ENCODE results near the gene OR6C76.
"Not testable (repeated sequence)": the region's sequence is repeated elsewhere in the genome, so short reads cannot be mapped to it uniquely, and the experiment has no call there.

OR6C76 gene

GRCh38 chr12:55420307-55420962 lies 5.6 kb upstream of the OR6C76 start:
- Histone ChIP-seq H2BK12ac (ENCODE audit: low read length in 2 of 2) (no peak overlapping the region), H3K14ac (ENCODE audit: low read length in 2 of 2) (no peak overlapping the region), H2BK120ac (ENCODE audit: low read depth, low read length) (no peak overlapping the region), H4K91ac (ENCODE audit: low read length) (peak overlapping the region; percentile 56), H3K4me2 (ENCODE audit: low read length, poor library complexity, severe bottlenecking) (no peak overlapping the region), H2BK5ac (ENCODE audit: low read depth, low read length, poor library complexity, severe bottlenecking) (no peak overlapping the region), H3K9ac (ENCODE audit: low read length) (no peak overlapping the region), H3K4me1 (ENCODE audit: control insufficient read depth, insufficient read depth, low read depth, low read length) (no peaks in the 10 kb centered on the region), H3K79me1 (replicated peaks; ENCODE audit: low read length, poor library complexity, severe bottlenecking) (no peaks in the 10 kb centered on the region), H3K9me3 (ENCODE audit: control insufficient read depth, low read length) (no peaks in the 10 kb centered on the region), H3K4me3 (ENCODE audit: insufficient read depth in 1 of 2, low read depth in 1 of 2, low read length in 2 of 2) (no peak overlapping the region), H3K4ac (ENCODE audit: low read depth in 1 of 2, low read length in 2 of 2) (no peak overlapping the region), H2AK5ac (ENCODE audit: low read length, severe bottlenecking) (no peak overlapping the region), H3K27ac (ENCODE audit: low read length, poor library complexity, severe bottlenecking) (no peak overlapping the region), H3K36me3 (ENCODE audit: control insufficient read depth in 1 of 2, insufficient read depth in 2 of 2, low read depth in 1 of 2, low read length in 2 of 2) (no peaks in the 10 kb centered on the region), H3K18ac (ENCODE audit: low read depth in 1 of 2, low read length in 2 of 2) (no peak overlapping the region), H2BK15ac (ENCODE audit: low read depth, poor library complexity, severe bottlenecking) (no peak overlapping the region), H4K8ac (ENCODE audit: low read length) (no peak overlapping the region), H2AFZ (ENCODE audit: low read depth, low read length) (no peak overlapping the region), H3K23ac (ENCODE audit: low read length in 2 of 2) (no peak overlapping the region), H3K27me3 (ENCODE audit: control insufficient read depth in 1 of 2, insufficient read depth in 1 of 2, low read length in 2 of 2) (no peaks in the 10 kb centered on the region)
- WGBS, result 64% methylated on average over 2 of the region's 2 CpGs
- DNase-seq, result no peak

GRCh38 chr12:55428331-55429243 lies 2.5 kb downstream of the OR6C76 start:
- H2AFZ ChIP-seq (ENCODE audit: low read depth, low read length), result no peak overlapping the region
- H3K27me3 ChIP-seq (ENCODE audit: control insufficient read depth in 1 of 2, insufficient read depth in 1 of 2, low read length in 2 of 2), result no peaks in the 10 kb centered on the region
- no peak overlapping the region for H3K4ac ChIP-seq (ENCODE audit: low read depth in 1 of 2, low read length in 2 of 2)
- no CpG with 5 or more reads among the region's 1 CpG for WGBS
- no peak overlapping the region for H2BK120ac ChIP-seq (ENCODE audit: low read depth, low read length)
- no peaks in the 10 kb centered on the region for H3K36me3 ChIP-seq (ENCODE audit: control insufficient read depth in 1 of 2, insufficient read depth in 2 of 2, low read depth in 1 of 2, low read length in 2 of 2)
- H3K23ac ChIP-seq (ENCODE audit: low read length in 2 of 2), result no peak overlapping the region
- H3K4me3 ChIP-seq (ENCODE audit: insufficient read depth in 1 of 2, low read depth in 1 of 2, low read length in 2 of 2), result no peak overlapping the region
- H3K79me1 ChIP-seq (replicated peaks; ENCODE audit: low read length, poor library complexity, severe bottlenecking), result no peaks in the 10 kb centered on the region
- no peak overlapping the region for H2BK12ac ChIP-seq (ENCODE audit: low read length in 2 of 2)
- DNase-seq, result no peak
- no peak overlapping the region for H2AK5ac ChIP-seq (ENCODE audit: low read length, severe bottlenecking)
- H3K18ac ChIP-seq (ENCODE audit: low read depth in 1 of 2, low read length in 2 of 2), result no peak overlapping the region
- H4K8ac ChIP-seq (ENCODE audit: low read length), result no peak overlapping the region
- H3K9me3 ChIP-seq (ENCODE audit: control insufficient read depth, low read length), result no peaks in the 10 kb centered on the region
- no peak overlapping the region for H3K4me2 ChIP-seq (ENCODE audit: low read length, poor library complexity, severe bottlenecking)
- H2BK5ac ChIP-seq (ENCODE audit: low read depth, low read length, poor library complexity, severe bottlenecking), result no peak overlapping the region
- no peak overlapping the region for H4K91ac ChIP-seq (ENCODE audit: low read length)
- H3K4me1 ChIP-seq (ENCODE audit: control insufficient read depth, insufficient read depth, low read depth, low read length), result no peaks in the 10 kb centered on the region
- no peak overlapping the region for H3K14ac ChIP-seq (ENCODE audit: low read length in 2 of 2)
- no peak overlapping the region for H2BK15ac ChIP-seq (ENCODE audit: low read depth, poor library complexity, severe bottlenecking)
- H3K27ac ChIP-seq (ENCODE audit: low read length, poor library complexity, severe bottlenecking), result no peak overlapping the region
- H3K9ac ChIP-seq (ENCODE audit: low read length), result no peak overlapping the region

GRCh38 chr12:55441233-55441632 lies 15.2 kb downstream of the OR6C76 start:
- not testable (repeated sequence) for H3K27ac ChIP-seq (ENCODE audit: low read length, poor library complexity, severe bottlenecking)

GRCh38 chr12:55443776-55444175 lies 17.7 kb downstream of the OR6C76 start, which contains the start of gene OR6C2:
TSS of gene OR6C2 (plus strand) at chr12:55444076. CDS start at chr12:55452214, 8,138 bp downstream.
- no CpG with 5 or more reads among the region's 2 CpGs for WGBS
- Histone ChIP-seq H3K79me1 (replicated peaks; ENCODE audit: low read length, poor library complexity, severe bottlenecking) (no peaks in the 10 kb centered on the region), H2BK12ac (ENCODE audit: low read length in 2 of 2) (no peak within 1 kb of the TSS), H2BK15ac (ENCODE audit: low read depth, poor library complexity, severe bottlenecking) (no peak within 1 kb of the TSS), H2AK5ac (ENCODE audit: low read length, severe bottlenecking) (no peak within 1 kb of the TSS), H3K36me3 (ENCODE audit: control insufficient read depth in 1 of 2, insufficient read depth in 2 of 2, low read depth in 1 of 2, low read length in 2 of 2) (no peaks in the 10 kb centered on the region), H2BK120ac (ENCODE audit: low read depth, low read length) (no peak within 1 kb of the TSS), H3K27me3 (ENCODE audit: control insufficient read depth in 1 of 2, insufficient read depth in 1 of 2, low read length in 2 of 2) (no peaks in the 10 kb centered on the region), H2BK5ac (ENCODE audit: low read depth, low read length, poor library complexity, severe bottlenecking) (no peak within 1 kb of the TSS), H3K14ac (ENCODE audit: low read length in 2 of 2) (no peak within 1 kb of the TSS), H3K4me1 (ENCODE audit: control insufficient read depth, insufficient read depth, low read depth, low read length) (no peaks in the 10 kb centered on the region), H3K4ac (ENCODE audit: low read depth in 1 of 2, low read length in 2 of 2) (no peak within 1 kb of the TSS), H3K9me3 (ENCODE audit: control insufficient read depth, low read length) (no peaks in the 10 kb centered on the region), H4K91ac (ENCODE audit: low read length) (no peak within 1 kb of the TSS), H3K23ac (ENCODE audit: low read length in 2 of 2) (no peak within 1 kb of the TSS), H3K4me2 (ENCODE audit: low read length, poor library complexity, severe bottlenecking) (no peak within 1 kb of the TSS), H3K9ac (ENCODE audit: low read length) (no peak within 1 kb of the TSS), H3K18ac (ENCODE audit: low read depth in 1 of 2, low read length in 2 of 2) (no peak within 1 kb of the TSS), H3K4me3 (ENCODE audit: insufficient read depth in 1 of 2, low read depth in 1 of 2, low read length in 2 of 2) (no peak within 1 kb of the TSS), H3K27ac (ENCODE audit: low read length, poor library complexity, severe bottlenecking) (no peak within 1 kb of the TSS), H2AFZ (ENCODE audit: low read depth, low read length) (no peak within 1 kb of the TSS), H4K8ac (ENCODE audit: low read length) (no peak within 1 kb of the TSS)
- no peak for DNase-seq

More at GRCh38 chr12:55441233-55441632, 15.2 kb downstream of the OR6C76 start:
- H2AFZ ChIP-seq (ENCODE audit: low read depth, low read length); H3K9me3 ChIP-seq (ENCODE audit: control insufficient read depth, low read length); H2BK15ac ChIP-seq (ENCODE audit: low read depth, poor library complexity, severe bottlenecking); DNase-seq; H3K27me3 ChIP-seq (ENCODE audit: control insufficient read depth in 1 of 2, insufficient read depth in 1 of 2, low read length in 2 of 2); H3K4me3 ChIP-seq (ENCODE audit: insufficient read depth in 1 of 2, low read depth in 1 of 2, low read length in 2 of 2); H2AK5ac ChIP-seq (ENCODE audit: low read length, severe bottlenecking); H4K91ac ChIP-seq (ENCODE audit: low read length); H3K4me2 ChIP-seq (ENCODE audit: low read length, poor library complexity, severe bottlenecking); H3K18ac ChIP-seq (ENCODE audit: low read depth in 1 of 2, low read length in 2 of 2); H3K79me1 ChIP-seq (replicated peaks; ENCODE audit: low read length, poor library complexity, severe bottlenecking); H4K8ac ChIP-seq (ENCODE audit: low read length); H3K36me3 ChIP-seq (ENCODE audit: control insufficient read depth in 1 of 2, insufficient read depth in 2 of 2, low read depth in 1 of 2, low read length in 2 of 2); H3K14ac ChIP-seq (ENCODE audit: low read length in 2 of 2); H2BK12ac ChIP-seq (ENCODE audit: low read length in 2 of 2); H3K4ac ChIP-seq (ENCODE audit: low read depth in 1 of 2, low read length in 2 of 2); H2BK120ac ChIP-seq (ENCODE audit: low read depth, low read length); H3K23ac ChIP-seq (ENCODE audit: low read length in 2 of 2); H3K4me1 ChIP-seq (ENCODE audit: control insufficient read depth, insufficient read depth, low read depth, low read length); H2BK5ac ChIP-seq (ENCODE audit: low read depth, low read length, poor library complexity, severe bottlenecking); H3K9ac ChIP-seq (ENCODE audit: low read length): not testable (repeated sequence)
- 76% methylated on average over 5 of the region's 5 CpGs for WGBS

Measured in mesenchymal stem cell (in vitro differentiated cells and primary cell).